HCT116 (cell line): ENCODE data around the gene PDGFA.

Source experiments
- CEBPB ChIP-seq: IDR thresholded peaks from 2 replicates; pipeline ENCODE4 v1.6.1; 2012; ENCODE audit warnings: low read depth
- EZH2phosphoT487 ChIP-seq: fragments of 200-600 bp; IDR thresholded peaks from 2 replicates; pipeline ENCODE4 v1.6.1; 2018; ENCODE audit warnings: antibody characterized with exemption, borderline replicate concordance
- POLR2A ChIP-seq: IDR thresholded peaks from 2 replicates; pipeline ENCODE4 v1.7.0; 2011; ENCODE audit warnings: borderline replicate concordance; ENCODE audit not compliant: insufficient read depth, insufficient read length; ENCODE audit errors: extremely low read depth
- TCF7L2 ChIP-seq: IDR thresholded peaks from 2 replicates; pipeline ENCODE4 v1.7.0; 2011; ENCODE audit warnings: borderline replicate concordance, inconsistent platforms; ENCODE audit not compliant: insufficient read depth, insufficient read length; ENCODE audit errors: extremely low read depth
- TF ChIP-seq, protein P1 (sequence below), 3 experiments: fragments of 200-600 bp in 1 of 3; sonication (generic) in 1 of 3; IDR thresholded peaks in 2 of 3; conservative IDR thresholded peaks in 1 of 3; 2 replicates each; pipeline ENCODE4 v1.5.1; 2012 to 2017; ENCODE audit warnings: low read depth in 2 of 3, low read length in 2 of 3, antibody characterized with exemption in 1 of 3, borderline replicate concordance in 1 of 3, control low read depth in 1 of 3, mild to moderate bottlenecking in 1 of 3, mixed read lengths in 1 of 3, mixed run types in 1 of 3, moderate library complexity in 1 of 3; ENCODE audit not compliant: insufficient read depth in 1 of 3
- TF ChIP-seq, protein P2 (sequence below): IDR thresholded peaks from 2 replicates; pipeline ENCODE4 v1.6.1; 2011; ENCODE audit warnings: mild to moderate bottlenecking, low read length, moderate library complexity; ENCODE audit not compliant: insufficient replicate concordance; ENCODE audit errors: extremely low read depth
- TF ChIP-seq, protein P3 (sequence below): IDR thresholded peaks from 2 replicates; pipeline ENCODE4 v1.6.1; 2012
- TF ChIP-seq, protein P4 (sequence below): IDR thresholded peaks from 2 replicates; pipeline ENCODE4 v1.6.1; 2012; ENCODE audit warnings: low read depth

DNA sequence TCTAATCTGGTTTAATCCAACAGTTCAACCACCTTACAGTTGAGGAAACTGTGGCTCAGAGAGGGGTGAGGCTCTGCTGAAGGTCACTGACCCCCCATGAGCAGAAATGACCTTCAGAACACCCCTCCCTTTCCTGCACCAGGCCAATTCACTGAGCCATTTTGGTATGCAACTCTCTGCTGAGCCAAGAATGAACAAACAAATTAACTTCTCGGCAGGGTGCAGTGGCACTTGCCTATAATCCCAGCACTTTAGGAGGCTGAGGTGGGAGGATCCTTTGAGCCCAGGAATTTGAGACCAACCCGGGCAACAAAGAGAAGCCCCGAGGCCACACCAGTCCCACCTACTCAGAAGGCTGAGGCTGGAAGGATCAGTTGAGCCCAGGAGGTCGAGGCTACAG, 29.8 kb downstream of the PDGFA start:
- TF ChIP-seq, protein P1, sequence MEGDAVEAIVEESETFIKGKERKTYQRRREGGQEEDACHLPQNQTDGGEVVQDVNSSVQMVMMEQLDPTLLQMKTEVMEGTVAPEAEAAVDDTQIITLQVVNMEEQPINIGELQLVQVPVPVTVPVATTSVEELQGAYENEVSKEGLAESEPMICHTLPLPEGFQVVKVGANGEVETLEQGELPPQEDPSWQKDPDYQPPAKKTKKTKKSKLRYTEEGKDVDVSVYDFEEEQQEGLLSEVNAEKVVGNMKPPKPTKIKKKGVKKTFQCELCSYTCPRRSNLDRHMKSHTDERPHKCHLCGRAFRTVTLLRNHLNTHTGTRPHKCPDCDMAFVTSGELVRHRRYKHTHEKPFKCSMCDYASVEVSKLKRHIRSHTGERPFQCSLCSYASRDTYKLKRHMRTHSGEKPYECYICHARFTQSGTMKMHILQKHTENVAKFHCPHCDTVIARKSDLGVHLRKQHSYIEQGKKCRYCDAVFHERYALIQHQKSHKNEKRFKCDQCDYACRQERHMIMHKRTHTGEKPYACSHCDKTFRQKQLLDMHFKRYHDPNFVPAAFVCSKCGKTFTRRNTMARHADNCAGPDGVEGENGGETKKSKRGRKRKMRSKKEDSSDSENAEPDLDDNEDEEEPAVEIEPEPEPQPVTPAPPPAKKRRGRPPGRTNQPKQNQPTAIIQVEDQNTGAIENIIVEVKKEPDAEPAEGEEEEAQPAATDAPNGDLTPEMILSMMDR (IDR thresholded peaks at IDR 0.05 in 2 of 3, conservative IDR thresholded peaks at IDR 0.05 in 1 of 3; ENCODE audit: borderline replicate concordance in 1 of 3, insufficient read depth in 1 of 3, low read depth in 2 of 3, low read length in 2 of 3), result no peak
- TF ChIP-seq CEBPB (no peak), EZH2phosphoT487 (no peak), POLR2A (no peak), TCF7L2 (no peak)
- TF ChIP-seq, protein P2, sequence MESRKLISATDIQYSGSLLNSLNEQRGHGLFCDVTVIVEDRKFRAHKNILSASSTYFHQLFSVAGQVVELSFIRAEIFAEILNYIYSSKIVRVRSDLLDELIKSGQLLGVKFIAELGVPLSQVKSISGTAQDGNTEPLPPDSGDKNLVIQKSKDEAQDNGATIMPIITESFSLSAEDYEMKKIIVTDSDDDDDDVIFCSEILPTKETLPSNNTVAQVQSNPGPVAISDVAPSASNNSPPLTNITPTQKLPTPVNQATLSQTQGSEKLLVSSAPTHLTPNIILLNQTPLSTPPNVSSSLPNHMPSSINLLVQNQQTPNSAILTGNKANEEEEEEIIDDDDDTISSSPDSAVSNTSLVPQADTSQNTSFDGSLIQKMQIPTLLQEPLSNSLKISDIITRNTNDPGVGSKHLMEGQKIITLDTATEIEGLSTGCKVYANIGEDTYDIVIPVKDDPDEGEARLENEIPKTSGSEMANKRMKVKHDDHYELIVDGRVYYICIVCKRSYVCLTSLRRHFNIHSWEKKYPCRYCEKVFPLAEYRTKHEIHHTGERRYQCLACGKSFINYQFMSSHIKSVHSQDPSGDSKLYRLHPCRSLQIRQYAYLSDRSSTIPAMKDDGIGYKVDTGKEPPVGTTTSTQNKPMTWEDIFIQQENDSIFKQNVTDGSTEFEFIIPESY, result no peak
- TF ChIP-seq, protein P3, sequence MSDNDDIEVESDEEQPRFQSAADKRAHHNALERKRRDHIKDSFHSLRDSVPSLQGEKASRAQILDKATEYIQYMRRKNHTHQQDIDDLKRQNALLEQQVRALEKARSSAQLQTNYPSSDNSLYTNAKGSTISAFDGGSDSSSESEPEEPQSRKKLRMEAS, result no peak
- TF ChIP-seq, protein P4, sequence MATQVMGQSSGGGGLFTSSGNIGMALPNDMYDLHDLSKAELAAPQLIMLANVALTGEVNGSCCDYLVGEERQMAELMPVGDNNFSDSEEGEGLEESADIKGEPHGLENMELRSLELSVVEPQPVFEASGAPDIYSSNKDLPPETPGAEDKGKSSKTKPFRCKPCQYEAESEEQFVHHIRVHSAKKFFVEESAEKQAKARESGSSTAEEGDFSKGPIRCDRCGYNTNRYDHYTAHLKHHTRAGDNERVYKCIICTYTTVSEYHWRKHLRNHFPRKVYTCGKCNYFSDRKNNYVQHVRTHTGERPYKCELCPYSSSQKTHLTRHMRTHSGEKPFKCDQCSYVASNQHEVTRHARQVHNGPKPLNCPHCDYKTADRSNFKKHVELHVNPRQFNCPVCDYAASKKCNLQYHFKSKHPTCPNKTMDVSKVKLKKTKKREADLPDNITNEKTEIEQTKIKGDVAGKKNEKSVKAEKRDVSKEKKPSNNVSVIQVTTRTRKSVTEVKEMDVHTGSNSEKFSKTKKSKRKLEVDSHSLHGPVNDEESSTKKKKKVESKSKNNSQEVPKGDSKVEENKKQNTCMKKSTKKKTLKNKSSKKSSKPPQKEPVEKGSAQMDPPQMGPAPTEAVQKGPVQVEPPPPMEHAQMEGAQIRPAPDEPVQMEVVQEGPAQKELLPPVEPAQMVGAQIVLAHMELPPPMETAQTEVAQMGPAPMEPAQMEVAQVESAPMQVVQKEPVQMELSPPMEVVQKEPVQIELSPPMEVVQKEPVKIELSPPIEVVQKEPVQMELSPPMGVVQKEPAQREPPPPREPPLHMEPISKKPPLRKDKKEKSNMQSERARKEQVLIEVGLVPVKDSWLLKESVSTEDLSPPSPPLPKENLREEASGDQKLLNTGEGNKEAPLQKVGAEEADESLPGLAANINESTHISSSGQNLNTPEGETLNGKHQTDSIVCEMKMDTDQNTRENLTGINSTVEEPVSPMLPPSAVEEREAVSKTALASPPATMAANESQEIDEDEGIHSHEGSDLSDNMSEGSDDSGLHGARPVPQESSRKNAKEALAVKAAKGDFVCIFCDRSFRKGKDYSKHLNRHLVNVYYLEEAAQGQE, result no peak
